ENCODE data around the gene SLC25A45. TPM values are rescaled to one million over a fixed set of nuclear protein-coding genes. Genes with fewer than 3 reads are reported as not detected.

Gene SLC25A45
- polyA plus RNA-seq, 2 of the 4 experiments (the other 2 are of a cell fraction), result 3.1 to 8.1 TPM

DNA sequence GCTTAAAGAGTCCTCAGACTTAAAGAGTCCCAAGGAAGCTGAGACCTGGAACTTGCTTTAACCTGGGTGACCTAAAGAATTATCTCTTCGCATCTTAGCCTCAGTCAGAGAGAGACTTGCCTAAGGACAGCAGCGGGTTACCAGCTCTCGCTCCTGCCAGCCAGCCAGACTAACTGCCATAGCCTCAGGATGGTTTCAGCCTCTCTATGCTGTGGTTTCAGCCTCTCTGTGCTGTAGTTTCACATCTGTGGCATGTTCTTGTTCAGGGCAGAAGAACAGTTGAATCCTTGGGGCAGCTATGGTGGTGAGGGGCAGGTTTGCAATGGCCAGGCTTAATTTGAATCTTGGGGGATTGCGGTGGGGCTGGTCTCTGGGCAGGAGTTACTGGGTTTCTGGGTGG, 6.3 kb upstream of the SLC25A45 start:
- FAIRE-seq (no peak), ATAC-seq (no peak), DNase-seq (ENCODE audit: low read depth in 1 of 2, low spot score in 1 of 2) (no peak)
- Histone ChIP-seq H3K4me2 (peak overlapping the region; percentile 79), H3K9me3 (no peaks in the 10 kb centered on the region), H3K4me1 (peaks cover 67% of the 10 kb centered on the region), H3K4me3 (no peak overlapping the region), H3K27ac (peak overlapping the region in 1 of 2 experiments; percentile 33; a peak in 2 of 6 replicates)
- ChIA-PET CTCF (interaction anchor here (0.6 to 14.2 kb wide), 8 partner anchors 9 to 152 kb away, joined by 3 to 208 read pairs (median 6); partner anchors contain the start of gene NEAT1), POLR2A (no interaction called here)
- WGBS (ENCODE audit: missing lambda C conversion rate), result 97% methylated on average over 4 of the region's 4 CpGs
- TF ChIP-seq TFCP2L1 (CRISPR knock-in tag; IDR thresholded peaks at IDR 0.05), result no peak
- no peak for TF ChIP-seq FOXS1 (CRISPR knock-in tag; IDR thresholded peaks at IDR 0.05)
- no peak for TF ChIP-seq MAZ (IDR thresholded peaks at IDR 0.05; ENCODE audit: borderline replicate concordance, low read depth, low read length)
- TF ChIP-seq HOXA7 (CRISPR knock-in tag; IDR thresholded peaks at IDR 0.05), result no peak
- no peak for TF ChIP-seq POLR2AphosphoS2 (conservative IDR thresholded peaks at IDR 0.05; ENCODE audit: low read length)
- TF ChIP-seq JUNB (IDR thresholded peaks at IDR 0.05), result no peak
- no peak for TF ChIP-seq CBX2 (IDR thresholded peaks at IDR 0.05; ENCODE audit: borderline replicate concordance, low read depth)
- no peak for TF ChIP-seq FOSL2 (IDR thresholded peaks at IDR 0.05)
- TF ChIP-seq FOSL2 (CRISPR knock-in tag; IDR thresholded peaks at IDR 0.05), result no peak
- no peak for TF ChIP-seq EP300 (IDR thresholded peaks at IDR 0.05)
- TF ChIP-seq, protein P1, sequence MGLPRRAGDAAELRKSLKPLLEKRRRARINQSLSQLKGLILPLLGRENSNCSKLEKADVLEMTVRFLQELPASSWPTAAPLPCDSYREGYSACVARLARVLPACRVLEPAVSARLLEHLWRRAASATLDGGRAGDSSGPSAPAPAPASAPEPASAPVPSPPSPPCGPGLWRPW (IDR thresholded peaks at IDR 0.05), result no peak
- TF ChIP-seq RNF2 (IDR thresholded peaks at IDR 0.05; ENCODE audit: borderline replicate concordance, low read depth), result no peak
- TF ChIP-seq JUN (IDR thresholded peaks at IDR 0.05), result no peak
- no peak for TF ChIP-seq RCOR1 (IDR thresholded peaks at IDR 0.05; ENCODE audit: low read depth, low read length)

DNA sequence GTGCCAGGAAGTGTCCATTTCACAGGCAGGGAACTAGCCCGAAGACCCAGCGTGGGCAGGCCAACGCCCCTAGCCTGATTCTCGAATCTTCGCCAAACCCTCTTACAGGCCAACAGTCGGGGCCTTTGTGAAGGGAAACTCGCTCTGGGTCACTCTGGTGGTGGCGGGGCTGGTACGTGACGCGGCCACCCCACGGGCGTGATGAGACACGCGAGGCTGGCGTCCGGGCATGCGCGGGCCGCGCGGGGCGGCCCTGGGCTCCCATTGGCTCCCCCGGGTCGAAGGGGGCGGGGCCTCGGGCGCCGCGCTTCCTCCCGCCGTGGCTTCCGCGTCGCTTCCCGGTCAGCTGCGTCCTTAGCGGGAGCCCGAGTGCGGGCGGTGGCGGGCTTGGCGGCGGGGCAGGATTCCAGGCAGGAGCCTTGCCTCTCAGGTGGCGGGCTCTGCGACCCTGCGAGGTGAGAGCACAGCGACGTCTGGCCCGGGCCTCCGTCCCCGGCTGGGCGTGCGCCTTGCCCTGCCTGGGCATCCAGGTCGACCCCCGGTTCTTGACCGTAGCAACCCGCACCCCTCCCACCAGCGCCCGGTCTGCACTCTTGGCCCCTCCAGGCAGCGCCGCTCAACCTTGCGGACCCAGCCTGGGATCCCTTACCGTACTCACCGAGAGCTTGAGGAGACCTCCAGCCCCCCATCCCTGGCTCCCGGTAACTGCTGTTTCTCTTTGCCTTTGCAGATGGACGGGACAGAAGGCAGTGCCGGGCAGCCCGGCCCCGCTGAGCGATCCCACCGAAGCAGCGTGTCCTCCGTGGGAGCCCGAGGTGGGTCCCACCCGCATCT, 4.1 kb upstream of the SLC25A45 start, which contains the start of gene FRMD8:
Gene FRMD8 (plus strand): TSS at position 331 of the 834 bp plus-strand sequence. CDS start 400 bp downstream, at position 731.
- Histone ChIP-seq H3K27ac (peak within 1 kb of the TSS; percentile 93 to 99), H3K4me2 (peak within 1 kb of the TSS; percentile 79), H3K4me1 (peaks cover 79% of the 10 kb centered on the region), H3K4me3 (peak within 1 kb of the TSS; percentile 72), H3K9me3 (no peaks in the 10 kb centered on the region)
- CTCF ChIA-PET, result interaction anchor here (0.7 to 14.2 kb wide), 7 partner anchors 11 to 204 kb away, joined by 3 to 208 read pairs (median 4); partner anchors contain the start of gene NEAT1
- 0% methylated on average over 29 of the region's 76 CpGs for WGBS (ENCODE audit: missing lambda C conversion rate)
- POLR2A ChIA-PET, result interaction anchor here (1.0 to 1.7 kb wide), 3 partner anchors 30 to 37 kb away, joined by 4 to 8 read pairs (median 7); partner anchors contain the start of gene NEAT1
- ATAC-seq (peak; percentile 17 to 52; a peak in 4 of 6 replicates), DNase-seq (ENCODE audit: low read depth in 1 of 2, low spot score in 1 of 2) (peak; percentile 70 to 82), FAIRE-seq (no peak)
- no peak for TF ChIP-seq KDM5A (IDR thresholded peaks at IDR 0.05)
- TF ChIP-seq, protein P2, sequence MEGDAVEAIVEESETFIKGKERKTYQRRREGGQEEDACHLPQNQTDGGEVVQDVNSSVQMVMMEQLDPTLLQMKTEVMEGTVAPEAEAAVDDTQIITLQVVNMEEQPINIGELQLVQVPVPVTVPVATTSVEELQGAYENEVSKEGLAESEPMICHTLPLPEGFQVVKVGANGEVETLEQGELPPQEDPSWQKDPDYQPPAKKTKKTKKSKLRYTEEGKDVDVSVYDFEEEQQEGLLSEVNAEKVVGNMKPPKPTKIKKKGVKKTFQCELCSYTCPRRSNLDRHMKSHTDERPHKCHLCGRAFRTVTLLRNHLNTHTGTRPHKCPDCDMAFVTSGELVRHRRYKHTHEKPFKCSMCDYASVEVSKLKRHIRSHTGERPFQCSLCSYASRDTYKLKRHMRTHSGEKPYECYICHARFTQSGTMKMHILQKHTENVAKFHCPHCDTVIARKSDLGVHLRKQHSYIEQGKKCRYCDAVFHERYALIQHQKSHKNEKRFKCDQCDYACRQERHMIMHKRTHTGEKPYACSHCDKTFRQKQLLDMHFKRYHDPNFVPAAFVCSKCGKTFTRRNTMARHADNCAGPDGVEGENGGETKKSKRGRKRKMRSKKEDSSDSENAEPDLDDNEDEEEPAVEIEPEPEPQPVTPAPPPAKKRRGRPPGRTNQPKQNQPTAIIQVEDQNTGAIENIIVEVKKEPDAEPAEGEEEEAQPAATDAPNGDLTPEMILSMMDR (IDR thresholded peaks at IDR 0.05), result no peak
- TF ChIP-seq NR3C1 (IDR thresholded peaks at IDR 0.05), result no peak
- TF ChIP-seq, protein P3, sequence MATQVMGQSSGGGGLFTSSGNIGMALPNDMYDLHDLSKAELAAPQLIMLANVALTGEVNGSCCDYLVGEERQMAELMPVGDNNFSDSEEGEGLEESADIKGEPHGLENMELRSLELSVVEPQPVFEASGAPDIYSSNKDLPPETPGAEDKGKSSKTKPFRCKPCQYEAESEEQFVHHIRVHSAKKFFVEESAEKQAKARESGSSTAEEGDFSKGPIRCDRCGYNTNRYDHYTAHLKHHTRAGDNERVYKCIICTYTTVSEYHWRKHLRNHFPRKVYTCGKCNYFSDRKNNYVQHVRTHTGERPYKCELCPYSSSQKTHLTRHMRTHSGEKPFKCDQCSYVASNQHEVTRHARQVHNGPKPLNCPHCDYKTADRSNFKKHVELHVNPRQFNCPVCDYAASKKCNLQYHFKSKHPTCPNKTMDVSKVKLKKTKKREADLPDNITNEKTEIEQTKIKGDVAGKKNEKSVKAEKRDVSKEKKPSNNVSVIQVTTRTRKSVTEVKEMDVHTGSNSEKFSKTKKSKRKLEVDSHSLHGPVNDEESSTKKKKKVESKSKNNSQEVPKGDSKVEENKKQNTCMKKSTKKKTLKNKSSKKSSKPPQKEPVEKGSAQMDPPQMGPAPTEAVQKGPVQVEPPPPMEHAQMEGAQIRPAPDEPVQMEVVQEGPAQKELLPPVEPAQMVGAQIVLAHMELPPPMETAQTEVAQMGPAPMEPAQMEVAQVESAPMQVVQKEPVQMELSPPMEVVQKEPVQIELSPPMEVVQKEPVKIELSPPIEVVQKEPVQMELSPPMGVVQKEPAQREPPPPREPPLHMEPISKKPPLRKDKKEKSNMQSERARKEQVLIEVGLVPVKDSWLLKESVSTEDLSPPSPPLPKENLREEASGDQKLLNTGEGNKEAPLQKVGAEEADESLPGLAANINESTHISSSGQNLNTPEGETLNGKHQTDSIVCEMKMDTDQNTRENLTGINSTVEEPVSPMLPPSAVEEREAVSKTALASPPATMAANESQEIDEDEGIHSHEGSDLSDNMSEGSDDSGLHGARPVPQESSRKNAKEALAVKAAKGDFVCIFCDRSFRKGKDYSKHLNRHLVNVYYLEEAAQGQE (IDR thresholded peaks at IDR 0.05), result no peak
- no peak for TF ChIP-seq EP300 (IDR thresholded peaks at IDR 0.05)
- TF ChIP-seq TFCP2L1 (CRISPR knock-in tag; IDR thresholded peaks at IDR 0.05), result no peak
- TF ChIP-seq, protein P4, sequence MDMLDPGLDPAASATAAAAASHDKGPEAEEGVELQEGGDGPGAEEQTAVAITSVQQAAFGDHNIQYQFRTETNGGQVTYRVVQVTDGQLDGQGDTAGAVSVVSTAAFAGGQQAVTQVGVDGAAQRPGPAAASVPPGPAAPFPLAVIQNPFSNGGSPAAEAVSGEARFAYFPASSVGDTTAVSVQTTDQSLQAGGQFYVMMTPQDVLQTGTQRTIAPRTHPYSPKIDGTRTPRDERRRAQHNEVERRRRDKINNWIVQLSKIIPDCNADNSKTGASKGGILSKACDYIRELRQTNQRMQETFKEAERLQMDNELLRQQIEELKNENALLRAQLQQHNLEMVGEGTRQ (IDR thresholded peaks at IDR 0.05), result no peak
- peak; percentile 92 for TF ChIP-seq EHF (CRISPR knock-in tag; IDR thresholded peaks at IDR 0.05)
- no peak for TF ChIP-seq JUNB (IDR thresholded peaks at IDR 0.05)
- TF ChIP-seq ZC3H11A (IDR thresholded peaks at IDR 0.05), result no peak
- no peak for TF ChIP-seq EHMT2 (IDR thresholded peaks at IDR 0.05; ENCODE audit: low read depth)
- peak; percentile 90 for TF ChIP-seq HOXB5 (CRISPR knock-in tag; IDR thresholded peaks at IDR 0.05)
- TF ChIP-seq MAFK (IDR thresholded peaks at IDR 0.05; ENCODE audit: partially characterized antibody), result no peak
- TF ChIP-seq, protein P5, sequence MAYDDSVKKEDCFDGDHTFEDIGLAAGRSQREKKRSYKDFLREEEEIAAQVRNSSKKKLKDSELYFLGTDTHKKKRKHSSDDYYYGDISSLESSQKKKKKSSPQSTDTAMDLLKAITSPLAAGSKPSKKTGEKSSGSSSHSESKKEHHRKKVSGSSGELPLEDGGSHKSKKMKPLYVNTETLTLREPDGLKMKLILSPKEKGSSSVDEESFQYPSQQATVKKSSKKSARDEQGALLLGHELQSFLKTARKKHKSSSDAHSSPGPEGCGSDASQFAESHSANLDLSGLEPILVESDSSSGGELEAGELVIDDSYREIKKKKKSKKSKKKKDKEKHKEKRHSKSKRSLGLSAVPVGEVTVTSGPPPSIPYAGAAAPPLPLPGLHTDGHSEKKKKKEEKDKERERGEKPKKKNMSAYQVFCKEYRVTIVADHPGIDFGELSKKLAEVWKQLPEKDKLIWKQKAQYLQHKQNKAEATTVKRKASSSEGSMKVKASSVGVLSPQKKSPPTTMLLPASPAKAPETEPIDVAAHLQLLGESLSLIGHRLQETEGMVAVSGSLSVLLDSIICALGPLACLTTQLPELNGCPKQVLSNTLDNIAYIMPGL (CRISPR knock-in tag; IDR thresholded peaks at IDR 0.05; ENCODE audit: borderline replicate concordance), result no peak
- no peak for TF ChIP-seq RCOR1 (IDR thresholded peaks at IDR 0.05; ENCODE audit: low read depth, low read length)
- no peak for TF ChIP-seq CEBPB (IDR thresholded peaks at IDR 0.05)
- no peak for TF ChIP-seq ESRRA (IDR thresholded peaks at IDR 0.05; ENCODE audit: borderline replicate concordance, low read length)

Measured in A549 (cell line).